Measurements from ENCODE around the gene ITGA7.

ITGA7 gene

GRCh38 chr12:55707841-55708694, at the start of gene ITGA7:
ITGA7 (minus strand) TSS chr12:55707904; CDS start chr12:55707682, 222 bp downstream.
- peak; percentile 17 for DNase-seq

DNA sequence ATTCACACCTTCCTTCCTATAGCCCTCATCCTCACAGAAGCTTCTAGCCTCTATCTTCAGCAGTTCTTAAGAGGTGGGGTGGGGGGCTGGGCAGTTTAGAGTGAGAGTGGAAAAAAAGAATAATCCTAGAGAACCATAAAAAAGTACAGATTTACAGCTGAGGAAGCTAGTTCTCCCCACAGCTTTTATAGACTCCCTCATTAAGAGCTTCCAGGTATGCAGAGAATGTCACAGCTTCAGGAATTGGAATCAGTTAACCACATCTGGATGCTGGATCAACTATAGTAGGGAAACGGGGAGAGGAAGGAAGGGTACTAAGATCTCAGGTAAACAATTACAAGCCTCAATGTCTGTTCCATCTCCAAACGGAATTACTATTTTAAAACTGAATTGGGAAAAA, 47.5 kb upstream of the ITGA7 start:
- no peak for DNase-seq

GRCh38 chr12:55748230-55748993, 40.7 kb upstream of the ITGA7 start:
- DNase-seq: no peak

DNA sequence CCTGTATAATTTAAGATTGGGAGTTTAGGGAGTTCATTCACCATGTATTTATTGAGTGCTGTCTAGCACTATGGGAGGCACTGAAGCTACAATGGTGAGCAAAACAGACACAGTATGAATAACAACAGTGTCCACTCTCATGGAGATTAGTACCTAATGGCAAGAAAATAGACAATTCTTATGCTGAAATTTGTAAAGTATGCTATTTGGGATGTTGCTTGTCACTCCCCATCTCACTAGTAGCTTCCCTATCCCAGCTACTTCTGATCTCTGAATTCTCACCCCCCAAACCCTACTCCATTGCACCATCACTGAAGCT, 39.2 kb upstream of the ITGA7 start:
- DNase-seq: no peak

DNA sequence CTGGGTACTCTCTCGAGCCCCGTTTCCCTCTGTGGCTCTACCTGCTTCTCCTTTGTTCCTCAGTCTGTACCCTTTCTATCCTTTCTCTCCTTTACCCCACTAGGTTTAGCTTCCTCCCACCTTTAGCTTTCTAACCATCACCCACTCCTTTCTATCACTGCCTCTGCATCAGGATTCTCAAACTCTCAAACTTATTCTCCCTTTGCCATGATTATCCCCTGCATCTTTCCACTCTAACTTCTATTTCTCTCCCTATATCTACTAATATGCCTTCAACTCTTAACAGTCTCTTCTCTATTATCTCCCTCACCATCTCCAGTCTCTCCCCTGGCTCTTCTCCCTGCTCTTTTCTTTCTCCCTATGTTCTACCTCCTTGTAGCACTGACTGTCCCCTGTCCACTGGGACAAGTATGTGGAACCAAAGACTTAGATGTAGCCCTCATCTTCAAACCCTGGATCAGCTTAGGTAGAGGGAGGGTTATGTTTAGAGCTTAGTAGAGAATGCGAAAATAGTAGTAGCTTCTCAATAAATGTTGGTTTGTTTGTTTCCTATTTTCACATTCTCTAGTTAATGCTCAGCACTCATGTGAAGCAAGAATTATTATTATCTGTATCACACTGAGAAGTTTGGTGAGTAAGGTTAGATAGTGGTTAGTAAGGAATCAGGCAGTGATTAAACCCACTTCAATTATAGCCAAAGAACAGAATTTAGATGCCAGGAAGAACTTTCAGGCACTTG, 38.6 kb upstream of the ITGA7 start:
- DNase-seq: no peak

DNA sequence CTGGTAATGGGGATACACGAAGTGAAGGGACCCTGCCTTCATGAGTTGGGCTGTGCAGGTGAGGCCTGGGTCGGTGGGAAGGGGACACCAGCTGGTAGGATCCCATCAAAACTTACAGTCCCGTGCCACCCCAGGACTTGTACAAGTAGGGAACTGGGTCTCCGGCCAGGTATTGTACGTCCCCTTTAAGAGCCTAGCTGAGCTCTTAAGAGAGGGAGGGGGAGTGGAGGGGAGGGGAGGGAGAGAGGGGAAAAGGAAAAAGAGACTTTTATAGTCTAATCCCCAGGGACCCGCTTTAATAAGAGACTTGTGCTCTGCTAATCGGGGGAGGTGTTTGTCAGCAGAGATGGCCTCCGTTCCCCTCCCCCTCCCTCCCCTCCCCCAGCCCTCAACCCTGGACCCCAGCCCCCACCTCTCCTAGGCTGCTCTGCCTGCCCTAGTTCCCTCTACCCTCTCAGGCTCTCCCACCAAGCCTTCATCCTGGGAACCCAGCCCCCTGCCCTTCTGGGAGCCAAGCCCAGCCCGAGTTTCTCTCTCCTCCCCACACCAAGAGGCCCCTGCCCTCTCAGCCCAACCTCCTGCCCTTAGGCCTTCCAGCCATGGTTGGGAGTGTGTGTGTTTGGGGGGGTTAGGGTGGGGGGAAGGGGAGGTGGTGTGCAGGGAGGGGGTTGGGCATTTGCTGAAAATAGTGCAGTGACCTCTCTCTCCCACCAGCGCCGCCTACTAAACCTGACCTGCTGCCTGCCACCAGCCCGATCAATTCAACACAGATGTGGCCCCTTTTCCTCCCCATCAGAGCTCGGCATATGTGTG, 37.9 kb upstream of the ITGA7 start:
- DNase-seq: no peak

GRCh38 chr12:55744340-55745030, 36.8 kb upstream of the ITGA7 start:
- DNase-seq: no peak

DNA sequence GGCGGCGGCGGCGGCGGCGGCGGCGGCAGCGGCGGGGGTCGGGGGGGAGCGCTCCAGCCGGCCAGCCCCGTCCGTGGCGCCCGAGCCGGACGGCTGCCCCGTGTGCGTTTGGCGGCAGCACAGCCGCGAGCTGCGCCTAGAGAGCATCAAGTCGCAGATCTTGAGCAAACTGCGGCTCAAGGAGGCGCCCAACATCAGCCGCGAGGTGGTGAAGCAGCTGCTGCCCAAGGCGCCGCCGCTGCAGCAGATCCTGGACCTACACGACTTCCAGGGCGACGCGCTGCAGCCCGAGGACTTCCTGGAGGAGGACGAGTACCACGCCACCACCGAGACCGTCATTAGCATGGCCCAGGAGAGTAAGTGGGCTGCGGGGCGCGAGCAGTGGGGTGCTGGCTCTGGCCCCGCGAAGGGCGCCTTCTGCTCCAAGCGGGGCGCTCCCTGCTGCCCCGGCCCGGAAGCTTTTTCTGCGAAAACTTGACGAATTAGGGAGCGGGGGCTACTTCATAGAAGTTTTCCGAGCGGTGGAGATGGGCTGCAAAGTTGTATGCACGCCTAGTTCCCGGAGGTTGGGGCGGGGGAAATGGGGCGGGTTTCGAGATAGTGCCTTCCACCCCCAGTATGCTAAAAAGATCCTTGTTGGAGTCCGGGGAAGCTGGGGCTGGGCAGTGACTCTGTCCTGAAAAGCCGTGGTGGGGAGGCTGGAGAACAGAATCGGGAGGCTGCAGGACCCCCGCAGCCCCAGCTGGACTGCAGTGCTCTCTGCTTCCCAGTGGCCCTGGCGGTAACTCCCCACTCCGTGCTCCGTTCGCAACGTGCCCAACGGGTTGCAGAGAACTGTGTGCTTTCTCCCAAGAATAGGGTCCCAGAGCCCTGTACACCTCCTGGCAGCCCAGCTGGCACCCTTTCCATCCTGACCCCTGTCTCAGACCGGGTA, 36.0 kb upstream of the ITGA7 start:
- DNase-seq: no peak

DNA sequence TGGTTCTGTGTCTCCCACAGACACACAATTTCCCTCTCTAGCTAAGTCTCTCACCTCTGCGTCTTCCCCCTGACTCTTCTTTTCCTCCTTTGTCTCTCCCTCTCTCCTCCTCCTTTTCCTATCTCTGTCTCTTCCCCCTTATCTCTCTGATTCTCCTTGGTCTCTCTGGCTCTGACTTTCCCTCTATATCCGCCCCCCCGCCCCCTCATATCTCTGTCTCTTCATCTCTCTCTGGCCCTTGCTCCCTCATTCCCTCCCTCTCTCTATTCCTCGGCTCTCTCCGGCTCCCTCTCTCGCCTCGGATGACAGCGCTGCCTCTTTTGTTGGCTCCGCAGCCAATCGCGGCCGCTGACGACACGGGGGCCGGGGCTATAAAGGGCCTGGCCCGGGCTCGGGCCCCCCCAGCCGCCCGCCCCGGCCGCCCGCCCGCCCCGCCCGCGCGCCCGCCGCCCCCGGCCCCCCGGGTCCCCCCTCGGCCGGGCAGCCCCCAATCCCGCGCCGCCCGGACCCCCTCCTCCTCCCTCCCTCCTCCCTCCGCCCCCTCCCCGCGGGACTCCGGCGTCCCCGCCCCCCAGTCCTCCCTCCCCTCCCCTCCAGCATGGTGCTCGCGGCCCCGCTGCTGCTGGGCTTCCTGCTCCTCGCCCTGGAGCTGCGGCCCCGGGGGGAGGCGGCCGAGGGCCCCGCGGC, 35.2 kb upstream of the ITGA7 start, which contains the start of gene GDF11:
Gene GDF11, plus strand, starts transcription at position 404 of the 687 bp plus-strand sequence. Its CDS starts 195 bp downstream, at position 599.
- peak; percentile 44 for DNase-seq

DNA sequence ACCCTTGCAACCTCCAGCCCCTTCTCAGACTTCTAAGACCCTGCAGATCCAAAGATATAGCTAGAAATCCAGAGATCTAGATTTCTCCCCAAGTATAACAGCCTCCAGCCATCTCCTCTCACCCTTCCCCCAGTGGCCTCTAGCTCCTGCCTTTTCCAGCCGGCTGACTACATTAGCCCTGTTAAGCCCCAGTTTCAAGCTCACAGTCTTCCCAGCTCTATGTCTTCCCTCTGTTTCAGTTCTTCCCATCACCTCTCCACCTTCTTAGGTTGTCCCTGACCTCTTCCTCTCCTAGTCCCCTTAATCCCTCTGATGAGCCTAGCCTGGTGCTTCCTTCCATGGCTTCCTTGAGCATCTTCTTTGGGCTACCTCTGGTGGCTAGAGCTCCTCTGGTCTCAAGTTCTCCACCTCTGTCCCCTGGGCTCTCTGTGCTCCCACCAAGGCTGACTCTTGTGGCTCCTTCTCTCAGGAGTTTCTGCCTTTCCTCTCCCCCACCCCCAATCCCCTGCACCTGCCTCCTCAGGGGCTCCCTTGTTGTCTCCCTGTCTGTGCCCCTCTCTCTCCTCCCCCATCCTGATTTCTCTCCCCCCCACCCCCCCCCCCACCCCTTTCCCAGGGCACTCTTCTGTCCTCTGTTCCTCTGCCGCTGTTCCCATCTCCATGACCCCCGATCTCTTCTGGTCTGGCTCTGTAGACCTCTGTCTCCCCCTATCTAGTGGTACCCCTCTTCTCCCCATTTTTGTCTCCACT, 34.4 kb upstream of the ITGA7 start:
- DNase-seq: no peak

- no peak for DNase-seq
Observed at GRCh38 chr12:55739025-55739378, 31.3 kb upstream of the ITGA7 start.

DNA sequence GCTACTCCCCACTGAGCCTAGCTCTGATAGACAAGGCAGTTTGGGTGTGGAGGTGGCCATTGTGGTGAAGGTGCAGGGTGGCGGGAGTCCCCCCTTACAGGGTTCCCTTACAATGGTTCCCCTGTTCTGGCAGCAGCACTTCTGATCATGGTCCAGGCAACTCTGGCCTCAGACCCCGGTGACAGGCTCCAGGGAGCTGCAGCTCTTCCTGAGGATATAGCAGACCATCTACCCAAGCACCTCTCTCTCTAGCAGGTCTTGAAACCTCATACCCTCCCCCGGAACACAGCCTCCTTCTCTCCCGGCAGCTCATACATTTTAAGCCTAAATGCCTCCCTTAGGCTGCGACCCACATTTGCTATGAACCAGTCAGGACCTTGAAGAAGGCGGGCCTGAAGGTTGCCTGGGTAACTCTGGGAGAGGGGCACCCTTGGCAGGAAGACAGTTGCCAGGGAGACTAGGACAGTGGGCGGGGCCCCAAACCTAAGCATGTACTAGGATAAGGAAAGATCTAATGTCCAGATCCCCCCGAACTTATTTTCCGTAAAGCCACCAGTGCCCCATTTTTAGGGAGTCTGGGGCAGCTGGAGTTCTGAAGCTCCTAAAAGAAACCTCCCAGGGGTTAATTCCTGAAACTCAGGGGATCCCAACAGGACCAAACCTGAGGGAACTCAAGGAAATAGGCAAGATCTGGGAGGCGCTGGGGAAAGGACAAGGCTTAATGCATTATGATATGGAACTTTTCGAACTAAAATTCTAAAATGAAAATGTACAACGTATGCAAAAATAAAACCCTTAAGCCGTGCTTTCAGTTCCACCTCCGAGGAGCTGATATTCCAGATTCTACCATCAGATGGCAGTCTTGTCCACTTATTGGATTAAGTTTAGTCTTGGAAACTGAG, 30.7 kb upstream of the ITGA7 start:
- DNase-seq: peak; percentile 90

GRCh38 chr12:55737581-55738122, 29.9 kb upstream of the ITGA7 start:
- no peak for DNase-seq

- peak; percentile 80 for DNase-seq
Observed at GRCh38 chr12:55736780-55737580, 29.3 kb upstream of the ITGA7 start.

GRCh38 chr12:55736076-55736475, 28.4 kb upstream of the ITGA7 start:
- no peak for DNase-seq

GRCh38 chr12:55734595-55734994, 26.9 kb upstream of the ITGA7 start:
- no peak for DNase-seq

DNA sequence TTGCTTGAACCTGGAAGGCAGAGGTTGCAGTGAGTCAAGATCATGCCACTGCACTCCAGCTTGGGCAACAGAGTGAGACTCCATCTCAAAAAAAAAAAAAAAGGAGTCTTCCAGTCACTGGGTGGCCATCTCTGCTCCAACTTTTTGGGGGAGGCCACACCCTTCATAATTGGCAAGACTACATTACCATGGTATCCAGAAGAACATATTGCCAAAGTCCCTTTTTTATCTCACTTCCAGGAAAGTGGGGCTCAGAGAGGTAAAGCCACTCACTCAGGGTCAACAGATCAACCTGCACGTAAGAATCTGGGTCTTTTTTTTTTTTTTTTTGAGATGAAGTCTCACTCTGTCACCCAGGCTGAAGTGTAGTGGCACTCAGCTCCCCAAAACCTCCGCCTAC, 26.2 kb upstream of the ITGA7 start:
- DNase-seq: no peak
